Jurkat, Clone E6-1 (cell line): ENCODE data around the gene PRKN.
"Not testable (repeated sequence)": the region's sequence is repeated elsewhere in the genome, so short reads cannot be mapped to it uniquely, and the experiment has no call there.

Experiments
- DNase-seq: peaks from one replicate; pipeline ENCODE4 v3.0.0-alpha.2; 2011; ENCODE audit warnings: low read depth, low spot score
- H3K4me3 ChIP-seq: 2 replicates; pipeline ENCODE4 v1.5.1; 2011; ENCODE audit warnings: mild to moderate bottlenecking, low read length, control low read depth, moderate library complexity

PRKN gene

DNA sequence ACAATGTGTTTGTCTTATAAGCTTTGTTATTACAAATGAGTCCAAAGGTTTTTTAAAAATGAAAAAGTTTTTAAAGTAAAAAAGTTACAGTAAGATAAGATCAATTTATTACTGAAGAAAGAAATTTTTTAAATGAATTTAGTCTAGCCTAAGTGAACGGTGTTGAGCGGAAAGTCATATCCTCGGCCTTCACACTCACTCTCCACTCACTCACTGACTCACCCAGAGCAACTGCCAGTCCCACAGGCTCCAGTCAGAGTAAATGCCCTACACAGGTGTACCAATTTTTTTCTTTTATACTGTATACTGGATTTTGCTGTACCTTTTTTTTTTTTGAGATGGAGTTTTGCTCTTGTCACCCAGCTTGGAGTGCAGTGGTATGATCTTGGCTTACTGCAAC is 1411.0 kb downstream of the PRKN start:
- DNase-seq, result no peak
- no peak overlapping the region for H3K4me3 ChIP-seq

DNA sequence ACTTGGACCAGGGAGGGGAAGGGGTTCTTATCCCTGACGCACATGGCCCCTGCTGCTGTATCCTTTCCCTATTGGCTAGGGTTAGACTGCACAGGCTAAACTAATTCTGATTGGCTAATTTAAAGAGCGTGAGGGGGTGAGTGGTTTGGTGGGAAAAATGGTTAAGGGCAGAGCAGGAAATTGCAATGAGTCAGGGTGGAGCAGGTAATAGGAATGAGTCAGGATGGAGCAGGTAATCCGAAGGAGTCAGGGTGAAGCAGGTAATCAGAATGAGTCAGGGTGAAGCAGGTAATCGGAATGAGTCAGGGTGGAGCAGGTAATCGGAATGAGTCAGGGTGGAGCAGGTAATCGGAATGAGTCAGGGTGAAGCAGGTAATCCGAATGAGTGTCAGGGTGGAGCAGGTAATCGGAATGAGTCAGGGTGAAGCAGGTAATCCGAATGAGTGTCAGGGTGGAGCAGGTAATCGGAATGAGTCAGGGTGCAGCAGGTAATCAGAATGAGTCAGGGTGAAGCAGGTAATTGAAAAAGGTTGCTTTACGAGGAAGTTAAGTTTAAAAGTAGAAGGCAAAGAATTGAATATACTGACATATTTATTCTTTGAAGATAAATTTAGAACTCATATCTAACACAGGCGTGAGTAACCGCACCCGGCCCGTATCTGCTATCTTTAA is 1412.2 kb downstream of the PRKN start:
- DNase-seq, H3K4me3 ChIP-seq: not testable (repeated sequence)

GRCh38 chr6:161314541-161315245 is 1412.9 kb downstream of the PRKN start:
- not testable (repeated sequence) for H3K4me3 ChIP-seq, DNase-seq

DNA sequence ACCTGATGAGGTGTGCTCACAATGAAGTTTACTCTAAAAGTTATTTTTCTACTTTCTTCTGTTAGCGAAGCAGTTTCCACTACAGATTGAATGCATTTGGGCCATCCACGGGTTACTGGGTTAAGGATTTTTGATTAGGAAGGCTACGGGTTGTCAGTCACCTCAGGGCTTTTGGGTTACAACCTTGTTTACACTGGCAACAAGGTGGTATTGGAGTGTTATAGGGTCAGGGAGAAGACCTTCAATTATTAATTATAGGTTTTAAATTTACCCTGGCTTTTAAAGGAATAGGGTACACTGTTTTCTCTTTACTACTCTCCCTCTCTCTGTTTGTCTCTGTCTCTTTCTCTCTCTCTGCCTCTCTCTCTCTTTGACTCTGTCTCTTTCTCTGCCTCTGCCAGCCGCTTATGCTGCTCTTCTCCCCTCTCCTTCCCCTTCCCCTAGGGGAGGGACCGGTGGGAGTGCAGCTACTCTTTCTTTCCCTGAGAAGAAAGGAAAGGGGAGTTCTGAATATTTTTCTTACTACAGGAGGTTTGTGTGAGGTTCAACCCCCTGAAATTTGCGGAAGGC is 1413.5 kb downstream of the PRKN start:
- no peak overlapping the region for H3K4me3 ChIP-seq
- DNase-seq, result no peak

- not testable (repeated sequence) for DNase-seq, H3K4me3 ChIP-seq
Observed at GRCh38 chr6:161313475-161313874, 1414.1 kb downstream of the PRKN start.

GRCh38 chr6:161309774-161310173 is 1417.8 kb downstream of the PRKN start:
- not testable (repeated sequence) for DNase-seq, H3K4me3 ChIP-seq

- no peak overlapping the region for H3K4me3 ChIP-seq
- DNase-seq, result no peak
Observed at GRCh38 chr6:161308075-161308655, 1419.4 kb downstream of the PRKN start.

DNA sequence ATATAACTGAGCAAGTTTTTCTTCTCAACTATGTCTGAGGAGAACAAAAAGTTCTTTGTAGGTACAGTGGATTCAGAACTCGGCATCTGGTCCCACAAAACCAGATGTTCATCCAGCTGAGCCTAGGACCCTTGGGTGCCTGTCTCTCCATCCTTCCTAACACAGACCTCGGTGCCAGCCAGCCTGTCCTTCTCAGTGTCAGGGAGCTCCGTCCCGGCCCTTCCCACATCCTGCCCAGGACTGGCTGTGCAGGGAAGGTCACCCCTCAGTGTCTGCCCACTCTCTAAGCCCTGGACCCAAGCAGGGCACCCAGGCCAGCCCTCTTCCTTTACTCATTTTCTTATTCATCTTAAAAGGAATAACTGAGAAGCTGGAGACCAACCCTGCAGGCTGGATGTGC is 1421.7 kb downstream of the PRKN start:
- H3K4me3 ChIP-seq, result no peak overlapping the region
- no peak for DNase-seq

- no peak overlapping the region for H3K4me3 ChIP-seq
- DNase-seq, result no peak
Observed at GRCh38 chr6:161303628-161304340, 1423.8 kb downstream of the PRKN start.

GRCh38 chr6:161302949-161303348 is 1424.6 kb downstream of the PRKN start:
- H3K4me3 ChIP-seq, result no peak overlapping the region
- DNase-seq, result no peak

DNA sequence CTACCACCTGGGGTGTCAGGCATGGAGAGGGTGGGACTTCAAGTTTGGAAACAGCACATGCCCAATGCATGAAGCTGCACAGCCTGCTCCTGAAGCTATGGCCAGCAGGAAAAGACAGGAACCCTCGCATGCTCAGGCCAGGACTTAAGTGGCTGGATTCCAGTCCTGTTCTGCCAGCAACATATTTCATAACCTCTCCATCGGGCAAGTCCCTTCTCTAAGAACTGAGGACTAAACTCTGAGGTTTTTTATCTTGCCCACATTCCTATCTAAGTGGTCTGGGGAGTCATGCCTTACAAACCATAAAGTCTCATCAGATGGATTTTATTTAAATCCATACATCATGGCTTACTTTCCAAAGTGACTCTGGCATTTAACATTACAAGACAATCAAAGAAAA is 1426.2 kb downstream of the PRKN start:
- no peak overlapping the region for H3K4me3 ChIP-seq
- no peak for DNase-seq

- no peak overlapping the region for H3K4me3 ChIP-seq
- no peak for DNase-seq
Observed at GRCh38 chr6:161300823-161301222, 1426.7 kb downstream of the PRKN start.

DNA sequence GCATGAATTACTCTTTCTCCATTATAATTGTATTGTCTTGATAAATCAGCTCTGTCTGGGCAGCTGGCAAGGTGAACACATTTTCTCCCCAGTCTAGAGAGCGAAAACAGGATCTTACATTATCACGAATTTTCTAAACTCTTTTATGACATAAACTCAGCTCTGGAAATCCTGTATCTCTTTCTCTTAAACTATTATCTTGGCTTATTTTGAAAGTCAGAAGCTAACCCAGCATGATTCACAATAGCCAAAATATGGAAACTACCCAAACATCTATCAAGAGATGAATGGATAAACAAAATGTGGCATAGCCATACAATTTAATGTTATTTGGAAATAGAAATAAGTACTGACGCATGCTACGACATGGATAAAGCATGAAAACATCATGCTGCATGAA is 1427.8 kb downstream of the PRKN start:
- H3K4me3 ChIP-seq, result no peak overlapping the region
- no peak for DNase-seq
